Stimulated activated CD4-positive, alpha-beta T cell treated with anti-CD3 and anti-CD28 coated beads, Interleukin-2, amount 100 ng/mL, for 4 hours (primary cell): ENCODE results near the gene GARS1.
"Not testable (repeated sequence)": the region's sequence is repeated elsewhere in the genome, so short reads cannot be mapped to it uniquely, and the experiment has no call there.

ENCODE experiments used
- DNase-seq: peaks from one replicate; pipeline ENCODE4 v3.0.0-alpha.2; 2020; ENCODE audit warnings: low read depth

Gene GARS1

DNA sequence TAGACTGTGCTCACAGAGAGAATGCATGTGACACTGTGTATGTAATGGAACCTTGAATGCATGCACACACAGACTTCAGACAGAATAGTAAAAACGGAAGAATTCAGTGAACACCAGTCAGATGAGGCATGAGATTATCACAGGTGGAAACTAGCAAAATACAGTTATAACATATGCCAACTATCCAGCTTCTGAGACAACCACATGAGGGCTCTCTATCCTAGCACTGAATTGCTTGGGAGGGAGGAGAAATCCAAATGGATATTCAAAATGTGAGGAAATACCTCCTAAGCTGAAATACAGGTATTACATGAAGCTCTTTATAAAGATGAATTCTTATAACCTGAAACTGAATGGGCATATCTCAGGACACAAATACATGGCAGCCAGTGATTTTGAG lies 30.6 kb downstream of the GARS1 start:
- no peak for DNase-seq

- DNase-seq = no peak
Observed at GRCh38 chr7:30627026-30627425, 32.3 kb downstream of the GARS1 start.

GRCh38 chr7:30630986-30631385 lies 36.3 kb downstream of the GARS1 start:
- DNase-seq = no peak

DNA sequence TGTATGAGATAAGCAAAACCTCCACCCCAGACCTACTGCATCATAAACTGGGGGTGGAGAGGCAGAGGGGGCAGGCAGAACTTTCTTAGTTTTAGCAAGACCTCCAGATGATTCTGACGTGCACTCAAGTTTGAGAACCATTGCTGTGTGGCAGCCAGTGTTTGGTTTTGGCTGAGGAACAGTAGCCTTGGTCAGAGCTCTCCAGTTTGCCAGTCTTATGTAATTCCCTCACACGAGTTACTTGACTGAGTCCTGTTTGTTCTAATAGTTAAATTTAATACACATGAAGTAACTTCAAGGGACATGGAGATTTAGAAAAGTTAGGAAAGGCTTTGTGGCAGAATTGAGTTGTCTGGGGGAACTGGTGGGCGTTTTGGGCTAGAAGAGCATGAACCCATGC lies 38.5 kb downstream of the GARS1 start:
- DNase-seq = no peak

DNA sequence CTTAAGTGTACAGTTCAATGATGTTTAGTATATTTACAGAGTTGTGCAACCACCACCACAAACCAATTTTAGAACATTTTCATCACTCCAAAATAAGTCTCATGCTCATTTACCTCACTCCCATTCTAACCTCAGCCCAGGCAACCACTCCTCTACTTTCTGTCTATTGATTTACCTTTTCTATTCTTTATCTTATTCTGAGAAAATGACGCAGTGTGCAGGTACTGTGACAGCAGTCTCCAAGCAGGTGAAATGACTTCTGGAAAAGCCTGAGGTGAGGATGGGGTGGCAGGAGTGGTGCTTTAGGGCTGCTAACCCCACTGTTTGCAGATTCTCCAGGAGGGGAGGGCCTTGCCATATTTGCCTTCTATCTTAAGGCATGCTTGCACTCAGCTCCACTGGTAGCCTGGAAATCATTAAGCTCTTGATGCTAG lies 39.5 kb downstream of the GARS1 start:
- no peak for DNase-seq

- no peak for DNase-seq
Observed at GRCh38 chr7:30634634-30635201, 40.0 kb downstream of the GARS1 start.

DNA sequence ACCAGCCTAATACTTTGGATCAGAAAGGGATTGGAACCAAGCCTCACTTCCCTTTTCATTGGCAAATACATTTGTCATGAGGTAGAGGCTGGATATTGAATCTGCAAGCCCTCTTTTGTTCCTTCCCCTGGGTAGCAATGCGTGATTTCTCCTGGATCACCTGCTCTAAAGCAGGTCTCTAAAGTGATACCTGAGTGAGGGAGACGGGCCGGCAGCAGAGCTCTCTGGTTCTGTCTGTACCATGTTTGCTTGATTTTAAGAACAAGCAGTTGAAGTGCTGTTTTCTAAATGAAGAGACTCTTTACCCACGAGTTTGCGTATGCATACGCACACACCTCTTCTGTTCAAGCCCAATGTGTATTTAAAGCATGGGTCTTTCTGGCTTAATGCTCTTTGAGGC lies 41.1 kb downstream of the GARS1 start:
- DNase-seq = no peak

DNA sequence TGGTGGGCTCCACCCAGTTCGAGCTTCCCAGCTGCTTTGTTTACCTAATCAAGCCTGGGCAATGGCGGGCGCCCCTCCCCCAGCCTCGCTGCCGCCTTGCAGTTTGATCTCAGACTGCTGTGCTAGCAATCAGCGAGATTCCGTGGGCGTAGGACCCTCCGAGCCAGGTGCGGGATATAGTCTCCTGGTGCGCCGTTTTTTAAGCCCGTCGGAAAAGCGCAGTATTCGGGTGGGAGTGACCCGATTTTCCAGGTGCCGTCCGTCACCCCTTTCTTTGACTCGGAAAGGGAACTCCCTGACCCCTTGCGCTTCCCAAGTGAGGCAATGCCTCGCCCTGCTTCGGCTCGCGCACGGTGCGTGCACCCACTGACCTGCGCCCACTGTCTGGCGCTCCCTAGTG lies 47.6 kb downstream of the GARS1 start:
- DNase-seq = not testable (repeated sequence)

DNA sequence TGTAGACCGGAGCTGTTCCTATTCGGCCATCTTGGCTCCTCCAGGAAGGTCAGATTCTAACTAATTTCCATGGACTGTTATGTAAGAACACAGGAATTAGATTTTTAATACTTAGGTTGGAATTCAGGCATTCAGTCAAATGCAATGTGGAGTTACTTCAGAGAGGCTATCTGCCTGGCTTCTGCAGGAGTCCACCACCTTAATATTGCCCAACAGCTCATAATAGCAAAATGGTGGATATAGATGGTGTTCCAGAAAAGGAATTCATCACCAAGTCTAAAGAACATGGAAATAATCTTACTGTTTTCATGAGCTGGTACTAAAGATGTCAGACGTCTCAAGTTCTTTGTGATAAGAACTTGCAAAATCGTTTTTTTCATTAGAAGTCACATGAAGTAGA lies 48.1 kb downstream of the GARS1 start:
- no peak for DNase-seq

DNA sequence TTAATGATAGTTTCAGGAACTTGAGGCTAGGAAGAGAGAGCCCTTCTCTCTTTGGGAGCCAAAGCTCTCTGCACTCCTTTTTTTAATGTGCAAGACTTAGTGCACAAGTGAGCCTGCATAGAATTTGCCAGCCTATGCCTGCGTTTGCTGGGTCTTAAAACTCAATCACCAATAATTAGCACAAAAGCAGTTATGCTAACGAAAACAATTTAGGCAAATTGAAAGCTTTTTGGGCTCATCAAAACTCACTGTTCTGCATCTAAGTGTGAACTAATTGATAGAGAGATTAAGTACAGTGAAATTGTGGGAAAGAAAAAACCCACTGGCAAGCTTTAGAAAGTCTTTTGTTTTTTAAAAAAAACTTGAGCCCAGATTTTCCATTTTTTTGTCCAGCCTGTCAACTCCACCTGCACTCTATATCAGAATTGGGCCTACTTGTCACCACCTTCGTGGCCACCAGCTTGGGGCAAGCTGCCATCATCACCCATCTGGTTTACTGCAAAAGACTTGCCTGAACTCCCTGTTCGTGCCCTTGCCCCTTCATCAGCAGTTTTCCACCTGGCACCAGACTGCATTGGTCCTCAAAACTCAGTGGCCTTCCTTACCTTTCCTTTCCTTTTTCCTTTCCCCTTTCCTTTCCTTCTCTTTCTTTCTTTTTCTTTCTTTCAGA lies 49.7 kb downstream of the GARS1 start:
- no peak for DNase-seq

DNA sequence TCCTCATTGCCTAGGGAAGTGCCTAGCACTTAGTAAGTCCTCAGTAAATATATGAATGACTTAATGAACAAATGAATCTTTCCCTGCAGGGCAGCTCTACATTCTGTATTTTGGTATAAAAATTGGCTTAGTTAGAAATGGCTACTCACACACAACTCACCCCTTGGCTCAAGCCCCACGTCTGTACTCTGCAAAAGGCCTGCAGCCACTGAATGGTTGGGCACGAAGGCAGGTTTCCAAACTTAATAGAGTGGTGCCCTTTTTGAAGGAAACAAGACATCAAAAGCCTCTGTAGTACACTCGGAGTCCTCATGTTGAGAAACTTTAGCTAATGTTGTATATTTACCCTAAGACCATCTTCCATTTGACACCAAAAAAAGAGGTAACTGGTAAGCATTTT lies 51.0 kb downstream of the GARS1 start:
- no peak for DNase-seq

DNA sequence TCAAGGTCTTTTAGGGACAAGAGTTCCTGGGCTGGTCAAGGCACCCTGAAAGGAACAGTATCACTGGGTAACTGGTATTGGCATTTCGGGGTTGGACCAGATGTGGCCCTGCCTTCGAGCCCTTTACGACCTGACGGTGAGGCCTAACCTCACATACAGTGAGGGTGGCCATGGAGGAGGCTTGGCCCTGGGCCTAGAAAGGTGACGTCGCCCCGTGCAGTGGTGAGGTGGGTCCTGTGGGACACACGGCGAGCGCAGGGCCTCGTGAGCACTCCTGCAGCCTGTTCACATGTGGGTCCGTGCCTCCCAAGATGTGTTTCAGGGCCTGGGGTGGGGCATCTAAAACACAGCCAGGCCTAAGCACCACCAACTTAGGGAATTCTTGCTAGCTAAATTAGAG lies 51.5 kb downstream of the GARS1 start:
- no peak for DNase-seq

- DNase-seq = no peak
Observed at GRCh38 chr7:30647589-30648364, 53.1 kb downstream of the GARS1 start.

- no peak for DNase-seq
Observed at GRCh38 chr7:30648744-30649540, 54.3 kb downstream of the GARS1 start.

DNA sequence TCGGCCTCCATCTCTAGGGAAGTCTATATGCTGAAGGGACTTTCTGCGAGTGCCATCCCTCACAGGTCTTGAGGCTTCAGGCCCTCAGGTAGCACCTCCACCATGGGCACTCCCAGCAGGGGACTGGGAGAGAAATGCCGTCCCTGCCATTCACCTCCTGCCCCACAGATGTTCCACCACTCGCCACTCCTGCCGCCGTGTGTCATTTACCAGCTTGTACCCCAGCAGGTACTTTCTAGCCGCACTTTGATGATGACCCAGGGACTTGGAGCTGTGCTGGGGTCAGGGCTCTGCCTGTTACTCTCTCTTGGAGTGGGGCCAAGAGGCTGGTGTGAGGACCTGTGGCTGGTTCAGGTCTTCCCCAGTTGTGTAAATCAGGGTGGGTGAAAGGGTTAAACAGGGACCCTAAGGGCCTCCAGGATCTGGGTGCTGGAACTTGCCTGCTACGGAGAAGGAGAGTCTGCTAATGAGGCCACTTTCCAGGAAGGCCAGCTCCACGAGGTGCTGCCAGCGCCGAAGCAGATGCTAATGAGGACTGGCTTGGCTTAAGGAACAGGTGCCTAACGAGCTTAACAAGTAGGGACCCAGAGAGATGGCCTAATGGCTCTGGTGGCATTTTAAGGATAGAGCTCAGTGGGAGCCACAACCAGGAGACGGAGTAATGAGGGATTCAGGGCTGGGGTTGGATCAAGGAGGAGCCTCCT lies 55.2 kb downstream of the GARS1 start:
- no peak for DNase-seq

GRCh38 chr7:30650421-30650808 lies 55.7 kb downstream of the GARS1 start:
- DNase-seq = no peak

DNA sequence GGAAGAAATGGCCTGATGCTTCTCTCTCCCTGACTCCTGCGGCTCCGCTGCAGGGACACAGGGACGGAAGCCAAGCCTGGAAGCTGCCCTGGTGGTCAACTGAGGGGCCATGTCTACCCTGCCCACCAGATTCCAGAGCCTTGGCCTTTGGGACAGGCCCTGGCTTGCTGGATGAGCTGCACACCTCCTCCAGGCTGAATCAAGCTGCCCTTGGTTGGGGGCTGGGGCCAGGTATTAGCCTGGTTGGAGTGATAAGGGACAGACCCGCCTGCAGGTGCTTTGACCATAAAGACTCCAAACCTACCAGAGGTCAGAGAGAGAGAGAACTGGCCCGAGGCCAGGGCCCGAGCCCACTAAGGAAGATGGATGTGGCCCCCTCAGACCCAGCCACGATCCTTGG lies 57.5 kb downstream of the GARS1 start:
- no peak for DNase-seq

DNA sequence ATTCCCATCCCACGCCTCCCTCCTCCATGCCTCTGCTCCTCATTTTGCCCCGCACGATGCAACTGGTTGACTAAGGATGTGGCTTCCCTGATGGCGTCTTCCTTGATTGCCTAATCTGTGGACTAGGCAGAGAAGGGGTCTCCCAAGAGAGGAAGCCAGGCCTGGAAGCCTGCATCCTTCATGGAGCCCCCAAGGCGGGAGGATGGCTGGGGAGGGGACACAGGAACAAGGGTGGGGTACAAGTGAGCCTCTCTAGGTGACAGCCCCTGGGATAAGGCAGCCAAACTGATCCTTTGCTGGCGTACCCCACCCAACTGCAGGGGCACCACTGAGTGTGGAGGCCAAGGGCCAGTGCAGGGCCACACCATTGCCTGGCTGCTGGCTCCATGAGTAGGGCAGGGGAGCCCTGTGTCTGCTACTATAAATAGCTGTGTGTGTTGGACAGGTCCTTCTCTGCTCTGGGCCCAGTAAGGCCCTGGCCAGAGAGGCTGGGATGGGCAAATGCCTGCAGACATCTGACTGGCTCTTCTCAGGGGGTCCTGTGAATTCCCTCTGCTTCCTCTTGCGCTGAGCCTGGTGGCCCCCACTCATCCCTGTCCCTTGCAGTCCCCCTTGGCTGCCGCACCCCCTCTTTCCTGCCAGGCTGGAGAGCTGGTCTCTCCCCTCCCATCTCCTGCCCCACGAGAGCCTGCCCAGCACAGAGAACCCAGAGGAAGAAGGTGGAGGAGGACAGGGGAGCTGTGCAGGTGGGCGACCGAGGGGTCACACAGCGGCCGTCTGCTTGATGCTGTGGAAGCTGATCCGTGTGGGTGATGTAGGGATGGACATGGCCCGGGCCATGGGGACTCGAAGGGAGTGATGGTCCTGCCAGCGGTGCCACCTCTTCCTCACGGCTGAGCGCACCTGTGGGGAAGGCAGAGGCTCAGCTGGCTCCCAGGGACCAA lies 58.3 kb downstream of the GARS1 start:
- no peak for DNase-seq

DNA sequence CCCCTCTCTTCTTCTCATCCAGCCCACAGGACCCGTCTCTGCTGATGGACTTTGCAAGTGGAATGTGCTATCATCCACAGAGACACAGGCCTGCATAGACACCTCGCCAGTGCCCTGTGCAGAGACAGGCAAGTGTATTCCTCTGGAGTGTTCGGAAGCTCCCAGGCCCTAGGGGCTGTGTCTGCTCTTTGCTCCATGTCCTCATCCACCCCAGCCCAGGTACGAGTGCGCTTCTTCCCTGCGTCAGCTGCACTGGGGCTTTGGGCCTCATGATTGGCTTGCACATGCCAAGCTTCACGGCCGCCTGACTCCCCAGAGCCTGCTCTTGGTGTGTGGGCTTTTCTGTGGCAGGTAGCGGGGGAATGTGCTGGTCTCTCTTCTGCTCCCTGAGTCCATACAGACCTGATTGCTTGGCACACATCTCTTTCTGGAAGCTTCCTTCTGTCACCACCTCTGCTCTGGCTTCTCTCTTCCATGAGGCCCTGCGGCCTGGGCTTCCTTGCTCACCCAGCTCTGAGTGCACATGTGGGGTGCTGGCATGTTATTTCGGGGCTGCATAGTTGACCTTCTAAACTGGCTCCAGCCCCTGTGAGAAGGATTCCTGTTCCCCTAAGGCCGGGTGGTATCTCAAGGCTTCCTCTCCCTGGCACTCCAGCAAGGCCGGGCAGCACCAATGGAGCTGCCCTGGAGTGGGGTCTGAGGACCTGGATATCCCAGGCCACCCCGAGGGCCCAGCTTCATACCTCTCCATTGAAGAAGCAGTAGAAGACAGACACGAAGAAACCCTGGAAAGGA lies 59.8 kb downstream of the GARS1 start:
- DNase-seq = no peak
